Measurements from ENCODE around the gene LRP3.

- TF ChIP-seq GABPA (IDR thresholded peaks at IDR 0.05; ENCODE audit: low read depth) (no peak), CTCF (IDR thresholded peaks at IDR 0.05) (no peak), TAF1 (IDR thresholded peaks at IDR 0.05; ENCODE audit: borderline replicate concordance, low read depth, low read length) (no peak)
Measured at GRCh38 chr19:33238481-33239149, 44.5 kb downstream of the LRP3 start.

All from SK-N-SH (cell line).